ENCODE measurements around the gene MFF. TPM values are rescaled to one million over a fixed set of nuclear protein-coding genes. Genes with fewer than 3 reads are reported as not detected.

Gene MFF
- total and polyA plus RNA-seq, 8 donors = 29.8 to 71.7 (median 44.1) TPM

- no peak for DNase-seq
- peak in 3 of 4 donors; percentile 51 to 55 (median 53) for ATAC-seq
Measured at GRCh38 chr2:227398684-227399670, 73.9 kb downstream of the MFF start.

GRCh38 chr2:227401550-227401949, 76.5 kb downstream of the MFF start:
- Histone ChIP-seq H3K4me1 (peaks cover 0 to 4% (median 2%) of the 10 kb centered on the region in 3 donors), H3K27me3 (no peaks in the 10 kb centered on the region), H3K4me3 (no peak overlapping the region), H3K36me3 (no peaks in the 10 kb centered on the region), H3K9me3 (no peaks in the 10 kb centered on the region), H3K27ac (no peak overlapping the region)
- intact Hi-C loops (cut with DNase I) = loop anchor here in 1 of 3 donors (10.0 kb wide), 1 partner anchor 363 kb away; no protein-coding TSS in a partner anchor
- no peak for ATAC-seq
- no peak for TF ChIP-seq CTCF (IDR thresholded peaks at IDR 0.05)
- 44 to 72% methylated on average over 2 of the region's 2 CpGs for WGBS, 2 donors
- DNase-seq = no peak
- FAIRE-seq = no peak

More at GRCh38 chr2:227398684-227399670, 73.9 kb downstream of the MFF start:
- Histone ChIP-seq H3K36me3 (no peaks in the 10 kb centered on the region), H3K9me3 (no peaks in the 10 kb centered on the region), H3K4me1 (no peaks in the 10 kb centered on the region), H3K27me3 (no peaks in the 10 kb centered on the region), H3K4me3 (no peak overlapping the region), H3K27ac (no peak overlapping the region)
- TF ChIP-seq CTCF (IDR thresholded peaks at IDR 0.05) = no peak
- FAIRE-seq = no peak
- 48% methylated on average over 4 of the region's 4 CpGs for WGBS, 2 donors
- intact Hi-C loops (cut with DNase I) = no loop called here

- Histone ChIP-seq H3K9me3 (no peaks in the 10 kb centered on the region), H3K27ac (no peak overlapping the region), H3K36me3 (no peaks in the 10 kb centered on the region), H3K4me3 (no peak overlapping the region), H3K27me3 (no peaks in the 10 kb centered on the region), H3K4me1 (peaks cover 0 to 6% (median 6%) of the 10 kb centered on the region in 3 donors)
- FAIRE-seq (no peak), ATAC-seq (no peak), DNase-seq (no peak)
- no peak for TF ChIP-seq CTCF (IDR thresholded peaks at IDR 0.05)
- intact Hi-C loops (cut with DNase I) = loop anchor here in 1 of 3 donors (10.0 kb wide), 1 partner anchor 362 kb away; no protein-coding TSS in a partner anchor
Measured at GRCh38 chr2:227402321-227402720, 77.3 kb downstream of the MFF start.

- 49 to 61% methylated on average over 4 of the region's 4 CpGs for WGBS, 2 donors
- no peak for ATAC-seq
- Histone ChIP-seq H3K4me1 (peaks cover 0 to 6% (median 6%) of the 10 kb centered on the region in 3 donors), H3K27ac (no peak overlapping the region), H3K4me3 (no peak overlapping the region), H3K36me3 (no peaks in the 10 kb centered on the region), H3K27me3 (no peaks in the 10 kb centered on the region), H3K9me3 (no peaks in the 10 kb centered on the region)
- TF ChIP-seq CTCF (IDR thresholded peaks at IDR 0.05) = no peak
- no peak for DNase-seq
- intact Hi-C loops (cut with DNase I) = loop anchor here in 1 of 3 donors (10.0 kb wide), 1 partner anchor 362 kb away; no protein-coding TSS in a partner anchor
- no peak for FAIRE-seq
Measured at GRCh38 chr2:227402959-227403358, 77.9 kb downstream of the MFF start.

Measured in pancreas (tissue), 10 donors.